GM12801 (cell line): ENCODE measurements around the gene ANO2.

ENCODE experiments used
- CTCF ChIP-seq: IDR thresholded peaks from one replicate; pipeline ENCODE4 v1.5.1; 2011; ENCODE audit warnings: control low read depth; ENCODE audit not compliant: insufficient read length; ENCODE audit errors: extremely low read depth

Gene ANO2

GRCh38 chr12:5718680-5719079, 226.4 kb downstream of the ANO2 start:
- no peak for TF ChIP-seq CTCF

GRCh38 chr12:5718073-5718472, 227.0 kb downstream of the ANO2 start:
- no peak for TF ChIP-seq CTCF

GRCh38 chr12:5716976-5717375, 228.1 kb downstream of the ANO2 start:
- no peak for TF ChIP-seq CTCF

- TF ChIP-seq CTCF, result no peak
Observed at GRCh38 chr12:5716201-5716600, 228.9 kb downstream of the ANO2 start.

- no peak for TF ChIP-seq CTCF
Observed at GRCh38 chr12:5715021-5715420, 230.0 kb downstream of the ANO2 start.

- TF ChIP-seq CTCF, result no peak
Observed at GRCh38 chr12:5713599-5714081, 231.4 kb downstream of the ANO2 start.

GRCh38 chr12:5710260-5710878, 234.7 kb downstream of the ANO2 start:
- TF ChIP-seq CTCF, result no peak
